HEK293 (cell line): Measurements from ENCODE around the gene SP9.

Experiments
- CTCF ChIP-seq: fragments of 450-650 bp; formaldehyde crosslinking; IDR thresholded peaks from 2 replicates; pipeline ENCODE4 v1.5.1; 2016; ENCODE audit warnings: missing biosample characterization, missing genetic modification characterization
- MZF1 ChIP-seq: fragments of 450-650 bp; formaldehyde crosslinking; IDR thresholded peaks from 2 replicates; pipeline ENCODE4 v1.5.1; 2017; ENCODE audit warnings: missing biosample characterization, missing genetic modification characterization, borderline replicate concordance
- PRDM1 ChIP-seq: fragments of 450-650 bp; formaldehyde crosslinking; IDR thresholded peaks from 2 replicates; pipeline ENCODE4; 2016; ENCODE audit warnings: missing biosample characterization, missing genetic modification characterization
- PRDM4 ChIP-seq: fragments of 450-650 bp; formaldehyde crosslinking; IDR thresholded peaks from 2 replicates; pipeline ENCODE4 v1.5.1; 2017; ENCODE audit warnings: missing biosample characterization, missing genetic modification characterization
- ZNF707 ChIP-seq: fragments of 450-650 bp; formaldehyde crosslinking; IDR thresholded peaks from 2 replicates; pipeline ENCODE4 v1.5.1; 2016; ENCODE audit warnings: missing biosample characterization, missing genetic modification characterization
- TF ChIP-seq, protein P1 (sequence below): fragments of 450-650 bp; formaldehyde crosslinking; IDR thresholded peaks from 2 replicates; pipeline ENCODE4 v1.5.1; 2017; ENCODE audit warnings: missing biosample characterization, missing genetic modification characterization
- TF ChIP-seq, protein P2 (sequence below): fragments of 450-650 bp; formaldehyde crosslinking; IDR thresholded peaks from 2 replicates; pipeline ENCODE4 v1.5.1; 2016; ENCODE audit warnings: missing biosample characterization, missing genetic modification characterization, low read depth

GRCh38 chr2:174340400-174341292 is 5.9 kb downstream of the SP9 start:
- no peak for TF ChIP-seq CTCF
- TF ChIP-seq MZF1 (tag by site-specific recombination) = no peak
- TF ChIP-seq, protein P1, sequence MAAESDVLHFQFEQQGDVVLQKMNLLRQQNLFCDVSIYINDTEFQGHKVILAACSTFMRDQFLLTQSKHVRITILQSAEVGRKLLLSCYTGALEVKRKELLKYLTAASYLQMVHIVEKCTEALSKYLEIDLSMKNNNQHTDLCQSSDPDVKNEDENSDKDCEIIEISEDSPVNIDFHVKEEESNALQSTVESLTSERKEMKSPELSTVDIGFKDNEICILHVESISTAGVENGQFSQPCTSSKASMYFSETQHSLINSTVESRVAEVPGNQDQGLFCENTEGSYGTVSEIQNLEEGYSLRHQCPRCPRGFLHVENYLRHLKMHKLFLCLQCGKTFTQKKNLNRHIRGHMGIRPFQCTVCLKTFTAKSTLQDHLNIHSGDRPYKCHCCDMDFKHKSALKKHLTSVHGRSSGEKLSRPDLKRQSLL = no peak
- TF ChIP-seq PRDM1 (tag by site-specific recombination) = no peak
- TF ChIP-seq, protein P2, sequence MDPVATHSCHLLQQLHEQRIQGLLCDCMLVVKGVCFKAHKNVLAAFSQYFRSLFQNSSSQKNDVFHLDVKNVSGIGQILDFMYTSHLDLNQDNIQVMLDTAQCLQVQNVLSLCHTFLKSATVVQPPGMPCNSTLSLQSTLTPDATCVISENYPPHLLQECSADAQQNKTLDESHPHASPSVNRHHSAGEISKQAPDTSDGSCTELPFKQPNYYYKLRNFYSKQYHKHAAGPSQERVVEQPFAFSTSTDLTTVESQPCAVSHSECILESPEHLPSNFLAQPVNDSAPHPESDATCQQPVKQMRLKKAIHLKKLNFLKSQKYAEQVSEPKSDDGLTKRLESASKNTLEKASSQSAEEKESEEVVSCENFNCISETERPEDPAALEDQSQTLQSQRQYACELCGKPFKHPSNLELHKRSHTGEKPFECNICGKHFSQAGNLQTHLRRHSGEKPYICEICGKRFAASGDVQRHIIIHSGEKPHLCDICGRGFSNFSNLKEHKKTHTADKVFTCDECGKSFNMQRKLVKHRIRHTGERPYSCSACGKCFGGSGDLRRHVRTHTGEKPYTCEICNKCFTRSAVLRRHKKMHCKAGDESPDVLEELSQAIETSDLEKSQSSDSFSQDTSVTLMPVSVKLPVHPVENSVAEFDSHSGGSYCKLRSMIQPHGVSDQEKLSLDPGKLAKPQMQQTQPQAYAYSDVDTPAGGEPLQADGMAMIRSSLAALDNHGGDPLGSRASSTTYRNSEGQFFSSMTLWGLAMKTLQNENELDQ (tag by site-specific recombination) = no peak
- TF ChIP-seq PRDM4 (tag by site-specific recombination) = no peak
- TF ChIP-seq ZNF707 (tag by site-specific recombination) = no peak
